ENCODE measurements around the gene HOXB13.

HOXB13 gene

GRCh38 chr17:48701864-48702532 is 26.6 kb downstream of the HOXB13 start:
- H3K9me2 ChIP-seq (replicated peaks; ENCODE audit: insufficient read depth, low read length) = no peaks in the 10 kb centered on the region
- no peak overlapping the region for H3K9ac ChIP-seq (ENCODE audit: low read length)
- H3K9me3 ChIP-seq (ENCODE audit: insufficient read depth, low read length) = no peaks in the 10 kb centered on the region
- no peak overlapping the region for H3K4me3 ChIP-seq (ENCODE audit: insufficient read depth, low read length, poor library complexity, severe bottlenecking)
- no peaks in the 10 kb centered on the region for H3F3A ChIP-seq (ENCODE audit: insufficient read depth)
- TF ChIP-seq CTCF (IDR thresholded peaks at IDR 0.05; ENCODE audit: insufficient read depth, low read length, poor library complexity, severe bottlenecking) = no peak
- no peak for TF ChIP-seq EZH2phosphoT487 (conservative IDR thresholded peaks at IDR 0.05; ENCODE audit: low read length)
- H3K27ac ChIP-seq (ENCODE audit: low read depth, low read length) = no peak overlapping the region
- no peaks in the 10 kb centered on the region for H3K79me2 ChIP-seq (ENCODE audit: insufficient read depth, low read length)
- H4K20me1 ChIP-seq (ENCODE audit: low read depth, low read length) = no peaks in the 10 kb centered on the region
- no peaks in the 10 kb centered on the region for H3K36me3 ChIP-seq (ENCODE audit: low read length)
- H2AFZ ChIP-seq (ENCODE audit: low read depth, low read length, severe bottlenecking) = no peak overlapping the region
- H3K4me2 ChIP-seq (ENCODE audit: low read depth, low read length, poor library complexity, severe bottlenecking) = no peak overlapping the region
- H3K27me3 ChIP-seq (ENCODE audit: low read length) = no peaks in the 10 kb centered on the region

GRCh38 chr17:48693178-48693577 is 35.4 kb downstream of the HOXB13 start:
- no peak for TF ChIP-seq CTCF (IDR thresholded peaks at IDR 0.05; ENCODE audit: insufficient read depth, low read length, poor library complexity, severe bottlenecking)
- TF ChIP-seq EZH2phosphoT487 (conservative IDR thresholded peaks at IDR 0.05; ENCODE audit: low read length) = no peak
- Histone ChIP-seq H3K9me3 (ENCODE audit: insufficient read depth, low read length) (no peaks in the 10 kb centered on the region), H3K27me3 (ENCODE audit: low read length) (no peaks in the 10 kb centered on the region)

GRCh38 chr17:48692049-48692448 is 36.5 kb downstream of the HOXB13 start:
- no peak overlapping the region for H2AFZ ChIP-seq (ENCODE audit: low read depth, low read length, severe bottlenecking)
- H3K9me2 ChIP-seq (replicated peaks; ENCODE audit: insufficient read depth, low read length) = no peaks in the 10 kb centered on the region
- no peak overlapping the region for H3K4me3 ChIP-seq (ENCODE audit: insufficient read depth, low read length, poor library complexity, severe bottlenecking)
- no peaks in the 10 kb centered on the region for H3K9me3 ChIP-seq (ENCODE audit: insufficient read depth, low read length)
- no peak overlapping the region for H3K4me2 ChIP-seq (ENCODE audit: low read depth, low read length, poor library complexity, severe bottlenecking)
- no peaks in the 10 kb centered on the region for H3F3A ChIP-seq (ENCODE audit: insufficient read depth)
- H3K27ac ChIP-seq (ENCODE audit: low read depth, low read length) = no peak overlapping the region
- H4K20me1 ChIP-seq (ENCODE audit: low read depth, low read length) = no peaks in the 10 kb centered on the region
- H3K36me3 ChIP-seq (ENCODE audit: low read length) = no peaks in the 10 kb centered on the region
- no peak overlapping the region for H3K9ac ChIP-seq (ENCODE audit: low read length)
- no peaks in the 10 kb centered on the region for H3K27me3 ChIP-seq (ENCODE audit: low read length)
- no peak for TF ChIP-seq EZH2phosphoT487 (conservative IDR thresholded peaks at IDR 0.05; ENCODE audit: low read length)
- no peak for TF ChIP-seq CTCF (IDR thresholded peaks at IDR 0.05; ENCODE audit: insufficient read depth, low read length, poor library complexity, severe bottlenecking)
- no peaks in the 10 kb centered on the region for H3K79me2 ChIP-seq (ENCODE audit: insufficient read depth, low read length)

More at GRCh38 chr17:48693178-48693577, 35.4 kb downstream of the HOXB13 start:
- no peak overlapping the region for H2AFZ ChIP-seq (ENCODE audit: low read depth, low read length, severe bottlenecking)
- H4K20me1 ChIP-seq (ENCODE audit: low read depth, low read length) = no peaks in the 10 kb centered on the region
- H3K4me3 ChIP-seq (ENCODE audit: insufficient read depth, low read length, poor library complexity, severe bottlenecking) = no peak overlapping the region
- H3K4me2 ChIP-seq (ENCODE audit: low read depth, low read length, poor library complexity, severe bottlenecking) = no peak overlapping the region
- H3K36me3 ChIP-seq (ENCODE audit: low read length) = no peaks in the 10 kb centered on the region
- H3F3A ChIP-seq (ENCODE audit: insufficient read depth) = no peaks in the 10 kb centered on the region
- H3K9me2 ChIP-seq (replicated peaks; ENCODE audit: insufficient read depth, low read length) = no peaks in the 10 kb centered on the region
- H3K9ac ChIP-seq (ENCODE audit: low read length) = no peak overlapping the region
- H3K79me2 ChIP-seq (ENCODE audit: insufficient read depth, low read length) = no peaks in the 10 kb centered on the region
- H3K27ac ChIP-seq (ENCODE audit: low read depth, low read length) = no peak overlapping the region

All from SU-DHL-6 (cell line).